ENCODE measurements around the gene CMSS1. TPM values are rescaled to one million over a fixed set of nuclear protein-coding genes. Genes with fewer than 3 reads are reported as not detected.

Gene CMSS1
- polyA plus RNA-seq, 2 of the 4 experiments (the other 2 are of a cell fraction) = 61.1 to 62.9 TPM

GRCh38 chr3:100030914-100031425 is 213.3 kb downstream of the CMSS1 start:
- Histone ChIP-seq H3K4me1 (peaks cover 31% of the 10 kb centered on the region), H3K9me3 (no peaks in the 10 kb centered on the region), H3K27ac (no peak overlapping the region), H3K4me2 (no peak overlapping the region), H3K4me3 (no peak overlapping the region)
- no peak for DNase-seq (ENCODE audit: low read depth in 1 of 2, low spot score in 1 of 2)
- WGBS (ENCODE audit: missing lambda C conversion rate) = 74% methylated on average over 1 of the region's 1 CpG
- ChIA-PET CTCF (interaction anchor here (0.6 kb wide), 1 partner anchor 19 kb away, joined by 3 read pairs; no protein-coding TSS in a partner anchor), POLR2A (no interaction called here)
- no peak for FAIRE-seq
- ATAC-seq = no peak
- TF ChIP-seq HMGXB4 (CRISPR knock-in tag; IDR thresholded peaks at IDR 0.05; ENCODE audit: borderline replicate concordance) = no peak
- TF ChIP-seq HOXA7 (CRISPR knock-in tag; IDR thresholded peaks at IDR 0.05) = no peak
- TF ChIP-seq PHF8 (IDR thresholded peaks at IDR 0.05; ENCODE audit: borderline replicate concordance, low read depth) = no peak
- no peak for TF ChIP-seq NR3C1 (IDR thresholded peaks at IDR 0.05)
- TF ChIP-seq KDM5A (IDR thresholded peaks at IDR 0.05) = no peak
- no peak for TF ChIP-seq ESRRA (IDR thresholded peaks at IDR 0.05; ENCODE audit: borderline replicate concordance, low read length)
- no peak for TF ChIP-seq RCOR1 (IDR thresholded peaks at IDR 0.05; ENCODE audit: low read depth, low read length)
- no peak for TF ChIP-seq E2F6 (IDR thresholded peaks at IDR 0.05; ENCODE audit: borderline replicate concordance, low read depth)
- no peak for TF ChIP-seq RAD21 (conservative IDR thresholded peaks at IDR 0.05 in 1 of 2, IDR thresholded peaks at IDR 0.05 in 1 of 2)
- no peak for TF ChIP-seq CHD2 (IDR thresholded peaks at IDR 0.05; ENCODE audit: low read length, partially characterized antibody)
- no peak for TF ChIP-seq EHF (CRISPR knock-in tag; IDR thresholded peaks at IDR 0.05)
- TF ChIP-seq RNF2 (IDR thresholded peaks at IDR 0.05; ENCODE audit: borderline replicate concordance, low read depth) = no peak

- CTCF ChIA-PET = interaction anchor here (0.6 to 1.4 kb wide), 5 partner anchors 10 to 204 kb away, joined by 3 read pairs; no protein-coding TSS in a partner anchor
- H3K4me3 ChIP-seq = no peak overlapping the region
- H3K4me2 ChIP-seq = peak overlapping the region; percentile 13; the same call in 2 of the 3 replicates
- H3K4me1 ChIP-seq = peaks cover 31% of the 10 kb centered on the region
- 51% methylated on average over 5 of the region's 5 CpGs for WGBS (ENCODE audit: missing lambda C conversion rate)
- DNase-seq (ENCODE audit: low read depth in 1 of 2, low spot score in 1 of 2) (peak in 1 of 2 experiments; percentile 11), FAIRE-seq (no peak), ATAC-seq (0 out of 6 replicates have a peak, but pooled peaks of 1 of the 2 experiments have one; percentile 38)
- H3K9me3 ChIP-seq = no peaks in the 10 kb centered on the region
- peak overlapping the region; percentile 0 to 18; a peak in 2 of 6 replicates for H3K27ac ChIP-seq
- POLR2A ChIA-PET = interaction anchor here (1.9 to 2.2 kb wide), 2 partner anchors 15 to 228 kb away, joined by 5 to 9 read pairs; partner anchors contain the start of gene TBC1D23
- TF ChIP-seq CHD2 (IDR thresholded peaks at IDR 0.05; ENCODE audit: low read length, partially characterized antibody) (no peak), POLR2AphosphoS2 (conservative IDR thresholded peaks at IDR 0.05; ENCODE audit: low read length) (no peak), MAX (IDR thresholded peaks at IDR 0.05) (no peak), ESRRA (IDR thresholded peaks at IDR 0.05; ENCODE audit: borderline replicate concordance, low read length) (no peak), TP53 (CRISPR knock-in tag; IDR thresholded peaks at IDR 0.05) (no peak), BHLHE40 (IDR thresholded peaks at IDR 0.05; ENCODE audit: low read depth, low read length) (no peak), CTCF (IDR thresholded peaks at IDR 0.05) (no peak)
These were observed 214.6 kb downstream of the CMSS1 start for GRCh38 chr3:100032243-100032642.

Data from A549 (cell line).